H1 (cell line): ENCODE results near the gene RAMP1. TPM values are rescaled to one million over a fixed set of nuclear protein-coding genes. Genes with fewer than 3 reads are reported as not detected.

Experiments
- CTCF ChIA-PET: fragments of 300-600 bp; sonication (Branson Sonifier 250); formaldehyde crosslinking; loops from one replicate; lab custom pipeline; 2021; ENCODE audit not compliant: partially characterized antibody; lab: Charles Lee
- POLR2A ChIA-PET: fragments of 300-600 bp; sonication (Branson Sonifier 250); formaldehyde crosslinking; loops from one replicate; lab custom pipeline; 2021; ENCODE audit warnings: inconsistent platforms; ENCODE audit not compliant: partially characterized antibody; lab: Charles Lee
- DNase-seq, 2 experiments: peaks; one replicate each; pipeline versions ENCODE4 v3.0.0 to v3.0.0-alpha.2; 2010 to 2022; ENCODE audit warnings: low spot score in 2 of 2, low read depth in 1 of 2, mixed read lengths in 1 of 2
- FAIRE-seq: peaks from 2 replicates; lab custom pipeline; 2011; peaks lifted over from hg19 to GRCh38; lab: Jason Lieb, UNC
- H2AFZ ChIP-seq: 2 replicates; pipeline ENCODE4 v1.8.1; 2012; ENCODE audit warnings: low read length, inconsistent platforms
- H2AK5ac ChIP-seq: 2 replicates; pipeline ENCODE4 v1.6.1; 2013; ENCODE audit warnings: low read depth, low read length
- H2BK120ac ChIP-seq: replicated peaks from 2 replicates; pipeline ENCODE3; 2013; ENCODE audit warnings: low read depth, low read length, inconsistent platforms
- H2BK12ac ChIP-seq: 2 replicates; pipeline ENCODE4 v1.6.1; 2013; ENCODE audit warnings: low read depth, low read length
- H2BK15ac ChIP-seq: 2 replicates; pipeline ENCODE4 v1.6.1; 2013; ENCODE audit warnings: low read length
- H2BK20ac ChIP-seq: 2 replicates; pipeline ENCODE4 v1.6.1; 2013; ENCODE audit warnings: low read length
- H2BK5ac ChIP-seq: 2 replicates; pipeline ENCODE4 v1.6.1; 2013; ENCODE audit warnings: low read depth, low read length
- H3K14ac ChIP-seq: 2 replicates; pipeline ENCODE4 v1.6.1; 2013; ENCODE audit warnings: inconsistent platforms; ENCODE audit not compliant: insufficient read length
- H3K18ac ChIP-seq: 2 replicates; pipeline ENCODE4 v1.6.1; 2013; ENCODE audit warnings: low read length; ENCODE audit errors: extremely low read depth
- H3K23ac ChIP-seq: 2 replicates; pipeline ENCODE4 v1.6.1; 2013; ENCODE audit warnings: inconsistent platforms; ENCODE audit not compliant: insufficient read length
- H3K23me2 ChIP-seq: 2 replicates; pipeline ENCODE4 v1.6.1; 2013; ENCODE audit warnings: low read depth, low read length
- H3K27ac ChIP-seq: 2 replicates; pipeline ENCODE4 v1.6.1; 2011; ENCODE audit warnings: low read depth, low read length, inconsistent platforms
- H3K27me3 ChIP-seq, 4 experiments: replicated peaks in 1 of 4; 1 replicate in 1 of 4; 2 replicates in 3 of 4; pipeline versions ENCODE4 v1.6.1 to v1.8.1; 2011 to 2013; ENCODE audit warnings: low read length in 3 of 4, mild to moderate bottlenecking in 3 of 4, inconsistent platforms in 2 of 4, mixed read lengths in 2 of 4, moderate library complexity in 1 of 4; ENCODE audit not compliant: control insufficient read depth in 3 of 4, insufficient read depth in 3 of 4; ENCODE audit errors: extremely low read depth in 1 of 4
- H3K36me3 ChIP-seq, 4 experiments: 2 replicates each; pipeline versions ENCODE4 v1.6.1 to v1.8.1; 2011 to 2013; ENCODE audit warnings: mild to moderate bottlenecking in 4 of 4, low read length in 3 of 4, moderate library complexity in 2 of 4, control low read depth in 1 of 4, inconsistent platforms in 1 of 4; ENCODE audit not compliant: insufficient read depth in 4 of 4, control insufficient read depth in 2 of 4
- H3K4ac ChIP-seq: replicated peaks from 2 replicates; pipeline ENCODE3; 2013; ENCODE audit warnings: low read length, low read depth, mixed read lengths, inconsistent platforms; ENCODE audit not compliant: insufficient read length
- H3K4me1 ChIP-seq, 4 experiments: replicated peaks in 1 of 4; 1 replicate in 1 of 4; 2 replicates in 3 of 4; pipeline versions ENCODE4 v1.6.1 to v1.8.1; 2011 to 2013; ENCODE audit warnings: low read length in 3 of 4, inconsistent platforms in 2 of 4, mixed read lengths in 1 of 4; ENCODE audit not compliant: insufficient read depth in 4 of 4, control insufficient read depth in 3 of 4
- H3K4me2 ChIP-seq, 2 experiments: 2 replicates each; pipeline versions ENCODE4 v1.6.1 to v1.8.1; 2011 to 2013; ENCODE audit warnings: low read depth in 2 of 2, low read length in 2 of 2, control low read depth in 1 of 2, inconsistent platforms in 1 of 2, mild to moderate bottlenecking in 1 of 2; ENCODE audit not compliant: insufficient read depth in 1 of 2
- H3K4me3 ChIP-seq, 4 experiments: fragments of 200-600, 300-600 bp in 1 of 4; sonication (generic), shearing (Covaris generic), sonication (Bioruptor Twin) in 1 of 4; 2 replicates each; pipeline versions ENCODE4 v1.5.1 to v1.8.1; 2011 to 2016; ENCODE audit warnings: low read length in 4 of 4, low read depth in 3 of 4, control low read depth in 2 of 4, inconsistent platforms in 2 of 4, mild to moderate bottlenecking in 2 of 4, mixed read lengths in 1 of 4, moderate library complexity in 1 of 4; ENCODE audit not compliant: insufficient read depth in 2 of 4; ENCODE audit errors: extremely low read depth in 1 of 4
- H3K56ac ChIP-seq: replicated peaks from 2 replicates; pipeline ENCODE3; 2013; ENCODE audit warnings: low read depth, mild to moderate bottlenecking, mixed read lengths, low read length, inconsistent platforms; ENCODE audit not compliant: insufficient read length
- H3K79me1 ChIP-seq: 2 replicates; pipeline ENCODE4 v1.6.1; 2013; ENCODE audit warnings: low read depth, low read length, control low read depth
- H3K79me2 ChIP-seq, 2 experiments: 2 replicates each; pipeline versions ENCODE4 v1.6.1 to v1.8.1; 2012 to 2013; ENCODE audit warnings: low read length in 2 of 2, mild to moderate bottlenecking in 2 of 2, inconsistent platforms in 1 of 2; ENCODE audit not compliant: insufficient read depth in 2 of 2, control insufficient read depth in 1 of 2
- H3K9ac ChIP-seq, 4 experiments: replicated peaks in 1 of 4; 1 replicate in 1 of 4; 2 replicates in 3 of 4; pipeline versions ENCODE4 v1.6.1 to v1.8.1; 2011 to 2013; ENCODE audit warnings: low read depth in 3 of 4, low read length in 3 of 4, control low read depth in 2 of 4, mild to moderate bottlenecking in 2 of 4, moderate library complexity in 2 of 4, inconsistent platforms in 1 of 4; ENCODE audit errors: extremely low read depth in 1 of 4
- H3K9me3 ChIP-seq, 2 experiments: 2 replicates each; pipeline versions ENCODE4 v1.6.1 to v1.8.1; 2012 to 2013; ENCODE audit warnings: mild to moderate bottlenecking in 2 of 2, moderate library complexity in 2 of 2, control low read depth in 1 of 2, inconsistent platforms in 1 of 2, low read depth in 1 of 2, low read length in 1 of 2, mixed read lengths in 1 of 2; ENCODE audit not compliant: insufficient read depth in 2 of 2
- H4K20me1 ChIP-seq, 2 experiments: replicated peaks in 1 of 2; 2 replicates each; pipeline versions ENCODE3 to v1.8.1; 2011 to 2013; ENCODE audit warnings: inconsistent platforms in 2 of 2, low read length in 2 of 2, mild to moderate bottlenecking in 1 of 2; ENCODE audit not compliant: insufficient read depth in 2 of 2, control insufficient read depth in 1 of 2
- H4K5ac ChIP-seq: 2 replicates; pipeline ENCODE4 v1.6.1; 2013; ENCODE audit warnings: low read length, low read depth, mixed read lengths, inconsistent platforms; ENCODE audit not compliant: insufficient read length
- H4K8ac ChIP-seq: 2 replicates; pipeline ENCODE4 v1.8.0; 2013; ENCODE audit warnings: mild to moderate bottlenecking, moderate library complexity, low read length, inconsistent platforms; ENCODE audit not compliant: insufficient read depth; ENCODE audit errors: extremely low read depth
- H4K91ac ChIP-seq: replicated peaks from 2 replicates; pipeline ENCODE3; 2013; ENCODE audit warnings: low read length, mixed read lengths, inconsistent platforms; ENCODE audit not compliant: insufficient read length
- ASH2L ChIP-seq: fragments of 200-600, 300-600 bp; sonication (generic); IDR thresholded peaks from one replicate; pipeline ENCODE4 v1.7.1; 2017; ENCODE audit warnings: low read length
- ATF2 ChIP-seq: IDR thresholded peaks from 2 replicates; pipeline ENCODE4 v1.6.1; 2012; ENCODE audit warnings: low read length, inconsistent platforms
- BACH1 ChIP-seq: IDR thresholded peaks from 2 replicates; pipeline ENCODE4 v1.6.1; 2012; ENCODE audit warnings: low read length, improper control_type of control experiment
- GABPA ChIP-seq: IDR thresholded peaks from 2 replicates; pipeline ENCODE4 v1.6.1; 2011; ENCODE audit warnings: mild to moderate bottlenecking, low read length, moderate library complexity, borderline replicate concordance; ENCODE audit not compliant: insufficient read depth
- KDM4A ChIP-seq: IDR thresholded peaks from one replicate; pipeline ENCODE4 v1.7.1; 2012; ENCODE audit warnings: low read depth, mild to moderate bottlenecking, moderate library complexity, low read length, inconsistent platforms; ENCODE audit not compliant: severe bottlenecking
- POU5F1 ChIP-seq: IDR thresholded peaks from 2 replicates; pipeline ENCODE4 v1.6.1; 2011; ENCODE audit warnings: low read depth, mild to moderate bottlenecking, low read length, moderate library complexity
- SP1 ChIP-seq: IDR thresholded peaks from 2 replicates; pipeline ENCODE4 v1.6.1; 2011; ENCODE audit warnings: low read depth, low read length
- SUZ12 ChIP-seq: fragments of 200-600 bp; sonication (generic); IDR thresholded peaks from 2 replicates; pipeline ENCODE4 v1.6.1; 2012; ENCODE audit warnings: mild to moderate bottlenecking, inconsistent platforms, low read length, moderate library complexity, mixed read lengths
- YY1 ChIP-seq: IDR thresholded peaks from 2 replicates; pipeline ENCODE4 v1.6.1; 2011; ENCODE audit warnings: low read depth, mild to moderate bottlenecking, low read length
- WGBS, 2 experiments: shearing (Covaris generic) in 1 of 2; methylation state at CpG; one replicate each; pipeline versions ENCODE4 v1.1.6 to v1.1.7; 2013 to 2015; ENCODE audit warnings: low lambda C conversion rate in 2 of 2, mixed read lengths in 2 of 2, inconsistent platforms in 1 of 2, low coverage in 1 of 2, missing lambda C conversion rate in 1 of 2; ENCODE audit not compliant: insufficient replicate concordance in 2 of 2, insufficient coverage in 1 of 2, insufficient read length in 1 of 2; ENCODE audit errors: extremely low coverage in 1 of 2, missing lambda C conversion rate in 1 of 2; 5-methylcytosine and 5-hydroxymethylcytosine counted together
- polyA plus RNA-seq, 7 experiments: library from polyadenylated mRNA; depleted of rRNA in 3 of 7; stranded (reverse) in 5 of 7; unstranded in 2 of 7; fragments of >200 nt in 5 of 7; fragments of 200-250 nt in 2 of 7; gene quantifications; 1 replicate in 5 of 7; 2 replicates in 1 of 7; 4 replicates in 1 of 7; pipeline versions ENCODE4 v1.2.1 to v1.2.3, GENCODE V29; 2011 to 2013; ENCODE audit warnings: missing spikeins in 2 of 7, mixed read lengths in 2 of 7
- total RNA-seq: library from RNA; stranded (reverse); fragmentation: NEBNext Ultra II Directional; extraction: Animal tissue kit (Norgen Biotek cat#: 25700); gene quantifications from 2 replicates; pipeline ENCODE4 v1.2.1, GENCODE V29; 2021

The RAMP1 gene
- total and polyA plus RNA-seq, 2 of the 8 experiments (the other 6 are each of a cell fraction or from before 2014, with no cell fraction given) = 0.65 to 4.3 TPM

GRCh38 chr2:237909801-237910475 is 50.5 kb downstream of the RAMP1 start:
- CTCF ChIA-PET = no interaction called here
- FAIRE-seq = no peak
- no peak overlapping the region for H4K91ac ChIP-seq
- no peaks in the 10 kb centered on the region; a peak in 1 of 8 replicates for H3K36me3 ChIP-seq
- peaks cover 0 to 2% of the 10 kb centered on the region in 2 experiments for H4K20me1 ChIP-seq
- TF ChIP-seq KDM4A = no peak
- no peak for TF ChIP-seq SUZ12
- no peak for TF ChIP-seq GABPA
- no peak for TF ChIP-seq ASH2L
- no peak for TF ChIP-seq YY1
- no peak for TF ChIP-seq SP1
- TF ChIP-seq ATF2 = no peak
- TF ChIP-seq BACH1 = no peak
- TF ChIP-seq POU5F1 = no peak
- 0 out of 2 replicates have a peak overlapping the region, but pooled peaks have one; percentile 53 for H2AK5ac ChIP-seq
- H2BK15ac ChIP-seq = peak overlapping the region; percentile 72; the same call in 1 of the 2 replicates
- H3K4ac ChIP-seq = no peak overlapping the region
- DNase-seq = no peak
- H3K79me1 ChIP-seq = no peaks in the 10 kb centered on the region
- no peaks in the 10 kb centered on the region for H3K79me2 ChIP-seq
- H3K23me2 ChIP-seq = peaks cover 7% of the 10 kb centered on the region
- no peak overlapping the region for H3K9ac ChIP-seq
- H3K27me3 ChIP-seq = no peaks in the 10 kb centered on the region
- no peaks in the 10 kb centered on the region for H3K4me1 ChIP-seq
- H2BK20ac ChIP-seq = no peak overlapping the region
- H3K18ac ChIP-seq = no peak overlapping the region
- no peak overlapping the region for H3K27ac ChIP-seq
- H4K8ac ChIP-seq = no peak overlapping the region
- H3K56ac ChIP-seq = no peak overlapping the region
- no peak overlapping the region for H2BK120ac ChIP-seq
- H3K4me3 ChIP-seq = no peak overlapping the region
- POLR2A ChIA-PET = no interaction called here
- H2AFZ ChIP-seq = no peak overlapping the region
- H3K9me3 ChIP-seq = peaks cover 17 to 19% of the 10 kb centered on the region in 2 experiments
- H4K5ac ChIP-seq = no peak overlapping the region
- no peak overlapping the region for H3K23ac ChIP-seq
- 86% methylated on average over 11 of the region's 14 CpGs; no CpG with 5 or more reads in 1 of the 2 experiments for WGBS, 2 experiments
- no peak overlapping the region for H3K4me2 ChIP-seq
- no peak overlapping the region for H3K14ac ChIP-seq
- H2BK12ac ChIP-seq = no peak overlapping the region
- H2BK5ac ChIP-seq = no peak overlapping the region; the same call in 1 of the 2 replicates
